Memory B cell (primary cell): Measurements from ENCODE around the gene SPECC1.
A peak's percentile ranks its signal among the peaks of the same experiment; 100 is the strongest.
"Not testable (repeated sequence)": the region's sequence is repeated elsewhere in the genome, so short reads cannot be mapped to it uniquely, and the experiment has no call there.

Experiments
- ATAC-seq: fragments of 150-1000 bp; cut with Tn5 transposase; 2 replicates; pipeline ENCODE4 v1.10.0; 2021; ENCODE audit warnings: low read depth, mild to moderate bottlenecking, moderate library complexity
- DNase-seq, 2 donors: peaks; one replicate each; pipeline ENCODE4 v3.0.0; 2022; ENCODE audit warnings: low spot score in 2 of 2
- H3K27ac Mint-ChIP-seq: one replicate; pipeline ENCODE4 v1.8.0; 2022; ENCODE audit warnings: mild to moderate bottlenecking, moderate library complexity, mixed read lengths
- H3K27me3 Mint-ChIP-seq: one replicate; pipeline ENCODE4 v1.8.0; 2022; ENCODE audit warnings: mixed read lengths
- H3K36me3 Mint-ChIP-seq: one replicate; pipeline ENCODE4 v1.8.0; 2022; ENCODE audit warnings: mild to moderate bottlenecking, mixed read lengths
- H3K4me1 Mint-ChIP-seq: one replicate; pipeline ENCODE4 v1.8.0; 2022; ENCODE audit warnings: mixed read lengths
- H3K4me3 Mint-ChIP-seq: one replicate; pipeline ENCODE4 v1.8.0; 2022; ENCODE audit warnings: mild to moderate bottlenecking, moderate library complexity, mixed read lengths
- H3K9me3 Mint-ChIP-seq: one replicate; pipeline ENCODE4 v1.8.0; 2022; ENCODE audit warnings: mixed read lengths

The SPECC1 gene

GRCh38 chr17:20032636-20033035 lies 23.5 kb downstream of the SPECC1 start:
- Mint-ChIP-seq H3K36me3 (peaks cover 2% of the 10 kb centered on the region), H3K27me3 (no peaks in the 10 kb centered on the region), H3K4me3 (peak overlapping the region; percentile 24), H3K4me1 (peaks cover 3% of the 10 kb centered on the region), H3K27ac (no peak overlapping the region), H3K9me3 (peaks cover 4% of the 10 kb centered on the region)
- ATAC-seq (peak; percentile 62), DNase-seq (no peak)

GRCh38 chr17:20033415-20033814 lies 24.3 kb downstream of the SPECC1 start:
- H3K27me3 Mint-ChIP-seq: no peaks in the 10 kb centered on the region
- peaks cover 4% of the 10 kb centered on the region for H3K9me3 Mint-ChIP-seq
- H3K4me1 Mint-ChIP-seq: peaks cover 3% of the 10 kb centered on the region
- no peak for DNase-seq
- no peak overlapping the region for H3K4me3 Mint-ChIP-seq
- H3K27ac Mint-ChIP-seq: no peak overlapping the region
- H3K36me3 Mint-ChIP-seq: peaks cover 2% of the 10 kb centered on the region
- ATAC-seq: no peak

- Mint-ChIP-seq H3K27me3 (no peaks in the 10 kb centered on the region), H3K36me3 (peaks cover 2% of the 10 kb centered on the region), H3K4me1 (peaks cover 3% of the 10 kb centered on the region), H3K4me3 (no peak overlapping the region), H3K27ac (no peak overlapping the region), H3K9me3 (peaks cover 4% of the 10 kb centered on the region)
- DNase-seq (no peak), ATAC-seq (no peak)
Observed at GRCh38 chr17:20035501-20035900, 26.3 kb downstream of the SPECC1 start.

GRCh38 chr17:20037286-20037685 lies 28.1 kb downstream of the SPECC1 start:
- H3K36me3 Mint-ChIP-seq, DNase-seq, H3K4me3 Mint-ChIP-seq, H3K27me3 Mint-ChIP-seq, H3K9me3 Mint-ChIP-seq, H3K27ac Mint-ChIP-seq, ATAC-seq, H3K4me1 Mint-ChIP-seq: not testable (repeated sequence)

- H3K4me3 Mint-ChIP-seq: no peak overlapping the region
- H3K27ac Mint-ChIP-seq: no peak overlapping the region
- H3K9me3 Mint-ChIP-seq: no peaks in the 10 kb centered on the region
- H3K36me3 Mint-ChIP-seq: no peaks in the 10 kb centered on the region
- no peaks in the 10 kb centered on the region for H3K4me1 Mint-ChIP-seq
- DNase-seq (no peak), ATAC-seq (no peak)
- H3K27me3 Mint-ChIP-seq: peaks cover 2% of the 10 kb centered on the region
Observed at GRCh38 chr17:20039037-20039436, 29.9 kb downstream of the SPECC1 start.

- H3K9me3 Mint-ChIP-seq: no peaks in the 10 kb centered on the region
- H3K4me3 Mint-ChIP-seq: no peak overlapping the region
- no peaks in the 10 kb centered on the region for H3K4me1 Mint-ChIP-seq
- no peak overlapping the region for H3K27ac Mint-ChIP-seq
- peaks cover 2% of the 10 kb centered on the region for H3K27me3 Mint-ChIP-seq
- no peaks in the 10 kb centered on the region for H3K36me3 Mint-ChIP-seq
- DNase-seq (no peak), ATAC-seq (no peak)
Observed at GRCh38 chr17:20040216-20040615, 31.1 kb downstream of the SPECC1 start.

GRCh38 chr17:20043021-20043420 lies 33.9 kb downstream of the SPECC1 start:
- H3K27me3 Mint-ChIP-seq: peaks cover 8% of the 10 kb centered on the region
- H3K4me3 Mint-ChIP-seq: no peak overlapping the region
- H3K9me3 Mint-ChIP-seq: no peaks in the 10 kb centered on the region
- H3K36me3 Mint-ChIP-seq: no peaks in the 10 kb centered on the region
- H3K4me1 Mint-ChIP-seq: no peaks in the 10 kb centered on the region
- no peak for DNase-seq
- no peak for ATAC-seq
- H3K27ac Mint-ChIP-seq: no peak overlapping the region

GRCh38 chr17:20045476-20045875 lies 36.3 kb downstream of the SPECC1 start:
- DNase-seq (no peak), ATAC-seq (no peak)
- Mint-ChIP-seq H3K36me3 (no peaks in the 10 kb centered on the region), H3K9me3 (no peaks in the 10 kb centered on the region), H3K4me3 (no peak overlapping the region), H3K27ac (no peak overlapping the region), H3K27me3 (peaks cover 8% of the 10 kb centered on the region), H3K4me1 (no peaks in the 10 kb centered on the region)

- ATAC-seq (no peak), DNase-seq (no peak)
- Mint-ChIP-seq H3K9me3 (no peaks in the 10 kb centered on the region), H3K27ac (no peak overlapping the region), H3K4me3 (no peak overlapping the region), H3K27me3 (peaks cover 10% of the 10 kb centered on the region), H3K4me1 (no peaks in the 10 kb centered on the region), H3K36me3 (no peaks in the 10 kb centered on the region)
Observed at GRCh38 chr17:20046629-20047028, 37.5 kb downstream of the SPECC1 start.

GRCh38 chr17:20051624-20052023 lies 42.5 kb downstream of the SPECC1 start:
- Mint-ChIP-seq H3K9me3 (peaks cover 5% of the 10 kb centered on the region), H3K4me3 (no peak overlapping the region), H3K27ac (no peak overlapping the region), H3K27me3 (peaks cover 12% of the 10 kb centered on the region), H3K4me1 (no peaks in the 10 kb centered on the region), H3K36me3 (peaks cover 3% of the 10 kb centered on the region)
- DNase-seq (no peak), ATAC-seq (no peak)

- H3K9me3 Mint-ChIP-seq: peaks cover 5% of the 10 kb centered on the region
- H3K36me3 Mint-ChIP-seq: peaks cover 3% of the 10 kb centered on the region
- no peak for DNase-seq
- H3K27me3 Mint-ChIP-seq: peaks cover 8% of the 10 kb centered on the region
- ATAC-seq: no peak
- no peak overlapping the region for H3K4me3 Mint-ChIP-seq
- no peaks in the 10 kb centered on the region for H3K4me1 Mint-ChIP-seq
- no peak overlapping the region for H3K27ac Mint-ChIP-seq
Observed at GRCh38 chr17:20053361-20053964, 44.3 kb downstream of the SPECC1 start.

- no peak overlapping the region for H3K4me3 Mint-ChIP-seq
- peaks cover 8% of the 10 kb centered on the region for H3K4me1 Mint-ChIP-seq
- no peaks in the 10 kb centered on the region for H3K36me3 Mint-ChIP-seq
- DNase-seq: no peak
- H3K27ac Mint-ChIP-seq: no peak overlapping the region
- ATAC-seq: no peak
- H3K27me3 Mint-ChIP-seq: peaks cover 1% of the 10 kb centered on the region
- H3K9me3 Mint-ChIP-seq: no peaks in the 10 kb centered on the region
Observed at GRCh38 chr17:20059728-20060188, 50.6 kb downstream of the SPECC1 start.

GRCh38 chr17:20063665-20064648 lies 54.8 kb downstream of the SPECC1 start:
- no peak for ATAC-seq
- Mint-ChIP-seq H3K27ac (peak overlapping the region; percentile 10), H3K9me3 (no peaks in the 10 kb centered on the region), H3K36me3 (no peaks in the 10 kb centered on the region), H3K4me3 (no peak overlapping the region), H3K4me1 (peaks cover 10% of the 10 kb centered on the region), H3K27me3 (peaks cover 1% of the 10 kb centered on the region)
- no peak for DNase-seq

GRCh38 chr17:20066253-20066652 lies 57.1 kb downstream of the SPECC1 start:
- no peaks in the 10 kb centered on the region for H3K36me3 Mint-ChIP-seq
- no peak for DNase-seq
- peaks cover 10% of the 10 kb centered on the region for H3K4me1 Mint-ChIP-seq
- no peak for ATAC-seq
- peaks cover 3% of the 10 kb centered on the region for H3K27me3 Mint-ChIP-seq
- H3K4me3 Mint-ChIP-seq: no peak overlapping the region
- no peak overlapping the region for H3K27ac Mint-ChIP-seq
- no peaks in the 10 kb centered on the region for H3K9me3 Mint-ChIP-seq
